DND-41 (cell line): Measurements from ENCODE around the gene MMP17.

ENCODE experiments used
- CTCF ChIP-seq: IDR thresholded peaks from 2 replicates; pipeline ENCODE4 v1.5.1; 2012; ENCODE audit warnings: borderline replicate concordance, low read length, moderate library complexity, mild to moderate bottlenecking; ENCODE audit not compliant: poor library complexity, severe bottlenecking; ENCODE audit errors: extremely low read depth
- EZH2 ChIP-seq: IDR thresholded peaks from 3 replicates; pipeline ENCODE4 v1.6.1; 2012; ENCODE audit warnings: borderline replicate concordance, low read depth, mild to moderate bottlenecking, moderate library complexity, low read length, inconsistent platforms; ENCODE audit not compliant: severe bottlenecking

DNA sequence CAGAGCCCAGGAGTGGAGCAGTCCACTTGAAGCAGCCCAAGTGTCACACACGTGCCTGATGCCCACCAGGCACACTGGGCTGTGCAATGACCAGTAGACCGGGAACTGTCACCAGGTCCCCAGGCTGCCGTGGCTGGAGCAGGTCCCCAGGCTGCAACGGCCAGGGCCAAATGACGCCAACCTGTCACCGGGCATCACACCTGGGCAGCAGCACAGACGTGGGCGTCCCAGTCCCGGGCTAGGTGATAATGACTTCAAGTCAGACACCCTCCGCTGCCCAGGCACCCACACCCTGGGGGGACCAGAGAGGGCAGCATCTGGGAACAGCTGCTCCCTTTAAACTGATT, 30.6 kb upstream of the MMP17 start:
- TF ChIP-seq CTCF (no peak), EZH2 (no peak)
